SJCRH30 (cell line): Measurements from ENCODE around the gene PCYT2. TPM values are rescaled to one million over a fixed set of nuclear protein-coding genes. Genes with fewer than 3 reads are reported as not detected.

Source experiments
- DNase-seq, 2 experiments: peaks; one replicate each; pipeline ENCODE4 v3.0.0-alpha.2; 2015 to 2020
- H3K27ac ChIP-seq: fragments of 250-450 bp; sonication (Bioruptor Pico); 2 replicates; pipeline ENCODE4 v1.5.1; 2020; ENCODE audit warnings: mild to moderate bottlenecking, moderate library complexity
- H3K27me3 ChIP-seq: fragments of 250-450 bp; sonication (Bioruptor Pico); 2 replicates; pipeline ENCODE4 v1.5.1; 2020; ENCODE audit warnings: mild to moderate bottlenecking, moderate library complexity
- H3K36me3 ChIP-seq: fragments of 250-450 bp; sonication (Bioruptor Pico); 2 replicates; pipeline ENCODE4 v1.5.1; 2020; ENCODE audit warnings: mild to moderate bottlenecking, moderate library complexity
- H3K4me1 ChIP-seq: fragments of 250-450 bp; sonication (Bioruptor Pico); 2 replicates; pipeline ENCODE4 v1.5.1; 2020; ENCODE audit warnings: mild to moderate bottlenecking, moderate library complexity
- H3K4me3 ChIP-seq: fragments of 250-450 bp; sonication (Bioruptor Pico); 2 replicates; pipeline ENCODE4 v1.5.1; 2020; ENCODE audit warnings: mild to moderate bottlenecking, moderate library complexity
- H3K9me3 ChIP-seq: fragments of 250-450 bp; sonication (Bioruptor Pico); replicated peaks from 2 replicates; pipeline ENCODE4 v1.5.1; 2020; ENCODE audit warnings: mild to moderate bottlenecking, moderate library complexity
- total RNA-seq: library from RNA; depleted of rRNA; stranded (reverse); fragments of >200 nt; shearing (Covaris generic); gene quantifications from 2 replicates; pipeline ENCODE4 v1.2.3, GENCODE V29; 2014

The PCYT2 gene
- total RNA-seq, 1 experiment from 2014 or later, result 33.0 TPM

GRCh38 chr17:81905424-81905875, 5.7 kb downstream of the PCYT2 start:
- Histone ChIP-seq H3K4me3 (no peak overlapping the region), H3K27ac (no peak overlapping the region), H3K4me1 (peaks cover 5% of the 10 kb centered on the region; the same call in 1 of the 2 replicates), H3K36me3 (peaks cover under 1% of the 10 kb centered on the region; the same call in 1 of the 2 replicates), H3K27me3 (no peaks in the 10 kb centered on the region), H3K9me3 (no peaks in the 10 kb centered on the region)
- DNase-seq, result no peak

GRCh38 chr17:81904600-81905423, 6.4 kb downstream of the PCYT2 start:
- DNase-seq, result no peak
- Histone ChIP-seq H3K27ac (no peak overlapping the region), H3K4me3 (no peak overlapping the region), H3K9me3 (no peaks in the 10 kb centered on the region), H3K36me3 (peaks cover 6% of the 10 kb centered on the region), H3K27me3 (no peaks in the 10 kb centered on the region), H3K4me1 (peaks cover under 1% of the 10 kb centered on the region; the same call in 1 of the 2 replicates)

DNA sequence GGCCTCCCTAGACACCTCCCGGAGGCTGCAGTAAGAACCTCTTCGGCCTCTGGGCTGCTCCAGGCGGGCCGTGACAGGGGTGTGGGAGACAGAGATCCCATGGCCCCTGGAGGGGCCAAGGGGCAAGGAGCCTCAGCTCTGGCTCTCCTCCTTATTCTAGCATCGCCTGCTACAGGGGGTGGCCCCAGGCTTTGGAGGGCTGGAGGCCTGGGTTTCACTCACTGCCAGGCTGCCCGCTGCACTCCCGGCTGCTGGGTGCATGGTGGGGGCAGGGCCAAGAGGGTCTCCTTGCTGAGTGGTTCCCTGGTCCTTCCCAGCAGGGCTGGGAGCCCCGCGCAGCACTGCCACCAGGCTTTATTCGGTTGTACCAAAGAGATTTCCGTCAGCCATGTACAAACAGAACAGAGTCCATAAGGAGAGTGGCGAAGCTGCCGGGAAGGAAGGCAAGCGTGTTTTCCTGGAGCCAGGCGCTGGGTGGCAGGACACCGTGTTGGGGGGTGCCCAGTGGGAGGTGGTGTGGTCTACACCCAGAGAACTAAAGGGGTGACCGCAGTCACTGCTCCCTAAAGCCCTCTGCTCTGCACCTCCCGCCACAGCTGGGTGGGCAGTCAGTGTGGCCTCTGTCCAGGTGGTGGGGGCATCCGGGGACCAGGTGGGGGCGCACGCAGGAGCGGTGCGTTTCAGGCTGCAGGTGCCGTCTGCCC, 7.2 kb downstream of the PCYT2 start:
- H3K27ac ChIP-seq, result no peak overlapping the region
- H3K4me3 ChIP-seq, result no peak overlapping the region
- no peaks in the 10 kb centered on the region for H3K9me3 ChIP-seq
- H3K36me3 ChIP-seq, result peaks cover 7% of the 10 kb centered on the region
- H3K27me3 ChIP-seq, result no peaks in the 10 kb centered on the region
- no peak for DNase-seq
- H3K4me1 ChIP-seq, result no peaks in the 10 kb centered on the region

DNA sequence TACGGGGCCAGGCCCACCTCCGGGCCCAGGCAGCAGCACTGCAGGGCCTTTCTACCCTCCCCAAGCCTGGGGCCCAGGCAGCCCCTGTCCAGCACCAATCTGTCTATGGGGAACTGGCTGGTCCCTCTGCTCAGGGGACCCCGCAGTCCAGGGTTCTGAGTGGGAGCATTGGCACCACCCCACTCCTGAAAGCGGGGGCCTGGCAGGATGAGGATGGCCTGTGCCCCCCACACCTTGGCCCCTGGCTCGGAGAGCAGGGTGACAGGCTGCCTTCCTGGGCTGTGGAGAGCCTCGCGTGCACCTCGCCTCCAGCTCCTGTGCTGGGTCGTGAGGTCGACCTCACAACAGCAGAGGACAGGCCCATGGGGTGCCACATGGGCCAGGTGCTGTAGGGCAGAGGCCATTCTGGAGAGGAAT, 7.8 kb downstream of the PCYT2 start:
- Histone ChIP-seq H3K27ac (no peak overlapping the region), H3K27me3 (no peaks in the 10 kb centered on the region), H3K4me1 (no peaks in the 10 kb centered on the region), H3K4me3 (no peak overlapping the region), H3K9me3 (no peaks in the 10 kb centered on the region), H3K36me3 (peaks cover 8% of the 10 kb centered on the region)
- no peak for DNase-seq

GRCh38 chr17:81902653-81903414, 8.4 kb downstream of the PCYT2 start:
- Histone ChIP-seq H3K4me1 (peaks cover 1% of the 10 kb centered on the region; the same call in 1 of the 2 replicates), H3K4me3 (no peak overlapping the region), H3K9me3 (no peaks in the 10 kb centered on the region), H3K36me3 (peaks cover 14% of the 10 kb centered on the region), H3K27ac (no peak overlapping the region), H3K27me3 (no peaks in the 10 kb centered on the region)
- DNase-seq, result no peak

DNA sequence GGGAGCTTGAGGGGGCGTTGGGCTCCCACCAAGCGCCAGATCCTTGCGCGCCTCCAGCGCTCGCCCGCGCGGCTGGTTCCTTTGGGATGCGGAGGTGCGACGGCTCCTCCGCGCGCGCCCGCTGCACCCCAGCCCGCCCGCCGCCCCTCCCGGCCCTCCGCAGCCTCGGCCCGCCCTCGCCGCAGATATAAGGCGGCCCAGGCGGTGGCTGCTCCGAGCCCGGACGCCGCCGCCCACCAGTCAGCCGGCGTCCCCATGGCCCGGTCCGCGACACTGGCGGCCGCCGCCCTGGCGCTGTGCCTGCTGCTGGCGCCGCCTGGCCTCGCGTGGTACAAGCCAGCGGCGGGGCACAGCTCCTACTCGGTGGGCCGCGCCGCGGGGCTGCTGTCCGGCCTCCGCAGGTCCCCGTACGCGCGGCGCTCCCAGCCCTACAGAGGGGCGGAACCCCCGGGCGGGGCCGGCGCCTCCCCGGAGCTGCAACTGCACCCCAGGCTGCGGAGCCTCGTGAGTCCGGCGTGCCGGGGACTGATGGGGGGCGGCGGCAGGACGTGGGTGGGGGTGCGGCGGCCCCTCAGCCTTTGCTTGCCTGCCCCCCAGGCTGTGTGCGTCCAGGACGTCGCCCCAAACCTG, 9.1 kb downstream of the PCYT2 start, which contains the start of gene NPB:
TSS of gene NPB (plus strand) at position 216 of the 630 bp plus-strand sequence. CDS start at position 256, 40 bp downstream.
- Histone ChIP-seq H3K27me3 (no peaks in the 10 kb centered on the region), H3K4me3 (no peak within 1 kb of the TSS), H3K27ac (no peak within 1 kb of the TSS), H3K36me3 (peaks cover 20% of the 10 kb centered on the region), H3K4me1 (peaks cover 2% of the 10 kb centered on the region; the same call in 1 of the 2 replicates), H3K9me3 (no peaks in the 10 kb centered on the region)
- DNase-seq, result no peak

- Histone ChIP-seq H3K27ac (no peak overlapping the region), H3K27me3 (no peaks in the 10 kb centered on the region), H3K36me3 (peaks cover 25% of the 10 kb centered on the region), H3K9me3 (no peaks in the 10 kb centered on the region), H3K4me1 (peaks cover 2% of the 10 kb centered on the region; the same call in 1 of the 2 replicates), H3K4me3 (no peak overlapping the region)
- DNase-seq, result no peak
Observed at GRCh38 chr17:81901167-81902022, 9.8 kb downstream of the PCYT2 start.

GRCh38 chr17:81900181-81900820, 10.9 kb downstream of the PCYT2 start:
- DNase-seq, result no peak

DNA sequence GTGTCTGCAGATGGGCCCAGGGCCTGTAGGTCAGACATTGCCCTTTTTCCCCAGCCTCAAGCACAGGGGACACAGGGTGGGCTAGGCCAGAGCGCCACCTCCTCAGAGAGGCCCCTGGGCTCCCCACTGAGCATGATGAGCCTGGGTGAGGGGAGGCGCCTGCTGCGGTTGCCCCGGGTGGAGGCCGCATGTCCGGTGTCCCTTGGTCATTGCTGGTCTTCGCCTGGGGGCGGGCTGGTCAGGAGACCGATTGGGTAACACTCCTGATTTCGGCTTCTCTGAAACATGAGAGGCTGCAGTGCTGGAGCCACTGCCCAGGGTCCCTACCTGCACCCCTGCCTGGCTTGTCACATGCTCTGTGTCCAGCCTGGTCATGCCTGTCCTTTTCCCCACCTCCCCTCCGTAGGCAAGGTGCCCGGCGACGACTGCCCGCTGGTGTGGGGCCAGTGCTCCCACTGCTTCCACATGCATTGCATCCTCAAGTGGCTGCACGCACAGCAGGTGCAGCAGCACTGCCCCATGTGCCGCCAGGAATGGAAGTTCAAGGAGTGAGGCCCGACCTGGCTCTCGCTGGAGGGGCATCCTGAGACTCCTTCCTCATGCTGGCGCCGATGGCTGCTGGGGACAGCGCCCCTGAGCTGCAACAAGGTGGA, 11.6 kb downstream of the PCYT2 start:
- H3K4me3 ChIP-seq, result no peak overlapping the region
- H3K4me1 ChIP-seq, result peaks cover 2% of the 10 kb centered on the region; the same call in 1 of the 2 replicates
- no peak for DNase-seq
- H3K27me3 ChIP-seq, result no peaks in the 10 kb centered on the region
- no peak overlapping the region for H3K27ac ChIP-seq
- H3K36me3 ChIP-seq, result peaks cover 37% of the 10 kb centered on the region
- no peaks in the 10 kb centered on the region for H3K9me3 ChIP-seq

More at GRCh38 chr17:81900181-81900820, 10.9 kb downstream of the PCYT2 start:
- Histone ChIP-seq H3K27me3 (no peaks in the 10 kb centered on the region), H3K4me3 (no peak overlapping the region), H3K27ac (no peak overlapping the region), H3K4me1 (peaks cover 2% of the 10 kb centered on the region; the same call in 1 of the 2 replicates), H3K9me3 (no peaks in the 10 kb centered on the region), H3K36me3 (peaks cover 34% of the 10 kb centered on the region)

GRCh38 chr17:81898885-81899284, 12.3 kb downstream of the PCYT2 start:
- Histone ChIP-seq H3K36me3 (peaks cover 41% of the 10 kb centered on the region), H3K9me3 (no peaks in the 10 kb centered on the region), H3K4me1 (peaks cover 2% of the 10 kb centered on the region; the same call in 1 of the 2 replicates), H3K27ac (no peak overlapping the region), H3K4me3 (no peak overlapping the region), H3K27me3 (no peaks in the 10 kb centered on the region)
- DNase-seq, result no peak

GRCh38 chr17:81898029-81898866, 13.0 kb downstream of the PCYT2 start:
- Histone ChIP-seq H3K36me3 (peaks cover 41% of the 10 kb centered on the region), H3K27ac (no peak overlapping the region), H3K4me1 (peaks cover 2% of the 10 kb centered on the region; the same call in 1 of the 2 replicates), H3K9me3 (no peaks in the 10 kb centered on the region), H3K4me3 (no peak overlapping the region), H3K27me3 (no peaks in the 10 kb centered on the region)
- DNase-seq, result no peak

DNA sequence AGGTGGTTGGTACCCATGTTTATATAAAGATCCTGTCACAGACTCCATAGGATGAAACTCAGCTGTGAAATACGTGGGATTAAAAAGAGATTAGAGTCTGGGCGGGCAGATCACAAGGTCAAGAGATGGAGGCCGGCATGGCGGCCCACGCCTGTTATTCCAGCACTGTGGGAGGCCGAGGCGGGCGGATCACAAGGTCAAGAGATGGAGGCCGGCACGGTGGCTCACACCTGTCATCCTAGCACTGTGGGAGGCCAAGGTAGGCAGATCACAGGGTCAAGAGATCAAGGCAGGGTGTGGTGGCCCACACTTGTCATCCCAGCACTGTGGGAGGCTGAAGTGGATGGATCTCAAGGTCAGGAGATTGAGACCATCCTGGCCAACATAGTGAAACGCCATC, 15.8 kb downstream of the PCYT2 start:
- peaks cover 42% of the 10 kb centered on the region for H3K36me3 ChIP-seq

More for the DNA sequence above, 15.8 kb downstream of the PCYT2 start:
- peak in 1 of 2 experiments; percentile 43 for DNase-seq
- Histone ChIP-seq H3K27ac (no peak overlapping the region), H3K4me3 (no peak overlapping the region), H3K4me1 (peaks cover 2% of the 10 kb centered on the region; the same call in 1 of the 2 replicates), H3K27me3 (no peaks in the 10 kb centered on the region), H3K9me3 (no peaks in the 10 kb centered on the region)
